H9 (cell line): ENCODE results near the gene IL20RB. TPM values are rescaled to one million over a fixed set of nuclear protein-coding genes. Genes with fewer than 3 reads are reported as not detected.
"Not testable (repeated sequence)": the region's sequence is repeated elsewhere in the genome, so short reads cannot be mapped to it uniquely, and the experiment has no call there.

Source experiments
- DNase-seq: peaks from one replicate; pipeline ENCODE4 v3.0.0-alpha.2; 2017
- H2AFZ ChIP-seq: one replicate; pipeline ENCODE4 v1.6.1; 2013; ENCODE audit warnings: mild to moderate bottlenecking, low read length, control low read depth, moderate library complexity
- H2AK5ac ChIP-seq: 2 replicates; pipeline ENCODE4 v1.6.1; 2013; ENCODE audit warnings: low read length, control low read depth, mixed read lengths; ENCODE audit not compliant: insufficient read length
- H2BK120ac ChIP-seq: one replicate; pipeline ENCODE4 v1.6.1; 2013; ENCODE audit warnings: low read depth, mild to moderate bottlenecking, low read length, control low read depth, inconsistent platforms; ENCODE audit not compliant: poor library complexity, severe bottlenecking
- H2BK12ac ChIP-seq: 2 replicates; pipeline ENCODE4 v1.6.1; 2013; ENCODE audit warnings: low read length, control low read depth, mixed read lengths, low read depth; ENCODE audit not compliant: insufficient read length
- H2BK15ac ChIP-seq: 2 replicates; pipeline ENCODE4 v1.6.1; 2013; ENCODE audit warnings: low read depth, low read length, control low read depth
- H2BK20ac ChIP-seq: one replicate; pipeline ENCODE4 v1.6.1; 2013; ENCODE audit warnings: low read depth, mild to moderate bottlenecking, low read length, control low read depth, inconsistent platforms; ENCODE audit not compliant: poor library complexity, severe bottlenecking
- H2BK5ac ChIP-seq: 2 replicates; pipeline ENCODE4 v1.6.1; 2013; ENCODE audit warnings: low read length, control low read depth, mixed read lengths; ENCODE audit not compliant: insufficient read length
- H3K14ac ChIP-seq: 2 replicates; pipeline ENCODE4 v1.6.1; 2013; ENCODE audit warnings: low read length, control low read depth; ENCODE audit not compliant: insufficient read depth
- H3K18ac ChIP-seq: 2 replicates; pipeline ENCODE4 v1.6.1; 2013; ENCODE audit warnings: low read depth, mild to moderate bottlenecking, mixed read lengths, low read length, control low read depth; ENCODE audit not compliant: insufficient read length
- H3K23ac ChIP-seq: 2 replicates; pipeline ENCODE4 v1.6.1; 2013; ENCODE audit warnings: low read length, control low read depth, mixed read lengths, low read depth; ENCODE audit not compliant: insufficient read length
- H3K23me2 ChIP-seq: 2 replicates; pipeline ENCODE4 v1.6.1; 2013; ENCODE audit warnings: low read depth, mild to moderate bottlenecking, mixed read lengths, low read length, control low read depth; ENCODE audit not compliant: insufficient read length, poor library complexity, severe bottlenecking
- H3K27ac ChIP-seq: 2 replicates; pipeline ENCODE4 v1.5.1; 2013; ENCODE audit warnings: low read length, control low read depth, mixed read lengths, low read depth; ENCODE audit not compliant: insufficient read length
- H3K27me3 ChIP-seq: 2 replicates; pipeline ENCODE4 v1.6.1; 2013; ENCODE audit warnings: low read length, control low read depth, inconsistent platforms; ENCODE audit not compliant: insufficient read depth
- H3K4ac ChIP-seq: 2 replicates; pipeline ENCODE4 v1.6.1; 2013; ENCODE audit warnings: low read depth, mild to moderate bottlenecking, control low read depth, inconsistent platforms, low read length, moderate library complexity
- H3K4me1 ChIP-seq: 2 replicates; pipeline ENCODE4 v1.6.1; 2013; ENCODE audit warnings: low read length, control low read depth, inconsistent platforms; ENCODE audit not compliant: insufficient read depth
- H3K4me2 ChIP-seq: 2 replicates; pipeline ENCODE4 v1.6.1; 2013; ENCODE audit warnings: low read length, control low read depth, mixed read lengths; ENCODE audit not compliant: insufficient read length, insufficient read depth
- H3K56ac ChIP-seq: 2 replicates; pipeline ENCODE4 v1.6.1; 2013; ENCODE audit warnings: low read depth, mild to moderate bottlenecking, mixed read lengths, low read length, control low read depth; ENCODE audit not compliant: insufficient read length
- H3K79me1 ChIP-seq: 2 replicates; pipeline ENCODE4 v1.6.1; 2013; ENCODE audit warnings: low read depth, mild to moderate bottlenecking, moderate library complexity, low read length, control low read depth, inconsistent platforms; ENCODE audit not compliant: insufficient read depth, poor library complexity, severe bottlenecking
- H3K79me2 ChIP-seq: 2 replicates; pipeline ENCODE4 v1.6.1; 2013; ENCODE audit warnings: low read length, control low read depth, inconsistent platforms; ENCODE audit not compliant: insufficient read depth
- H3K9ac ChIP-seq: 2 replicates; pipeline ENCODE4 v1.6.1; 2013; ENCODE audit warnings: low read length, control low read depth, mixed read lengths; ENCODE audit not compliant: insufficient read length; ENCODE audit errors: extremely low read depth
- H3K9me3 ChIP-seq: one replicate; pipeline ENCODE4 v1.6.1; 2013; ENCODE audit warnings: low read depth, low read length, inconsistent platforms; ENCODE audit not compliant: control insufficient read depth
- H3T11ph ChIP-seq: one replicate; pipeline ENCODE4 v1.6.1; 2013; ENCODE audit warnings: mild to moderate bottlenecking, low read length, control low read depth, inconsistent platforms
- H4K20me1 ChIP-seq: one replicate; pipeline ENCODE4 v1.6.1; 2013; ENCODE audit not compliant: control insufficient read depth, insufficient read length, insufficient read depth
- H4K5ac ChIP-seq: 2 replicates; pipeline ENCODE4 v1.6.1; 2013; ENCODE audit warnings: low read depth, mild to moderate bottlenecking, mixed read lengths, low read length, control low read depth; ENCODE audit not compliant: insufficient read length
- H4K8ac ChIP-seq: replicated peaks from 2 replicates; pipeline ENCODE4 v1.6.1; 2013; ENCODE audit warnings: low read length, control low read depth, mixed read lengths, low read depth; ENCODE audit not compliant: insufficient read length
- H4K91ac ChIP-seq: 2 replicates; pipeline ENCODE4 v1.6.1; 2013; ENCODE audit warnings: low read depth, mild to moderate bottlenecking, moderate library complexity, mixed read lengths, low read length, control low read depth; ENCODE audit not compliant: insufficient read length
- H3K27ac Mint-ChIP-seq, 3 experiments: 2 replicates in 2 of 3; 3 replicates in 1 of 3; pipeline ENCODE4 v1.8.0; 2020 to 2021; ENCODE audit warnings: mixed read lengths in 3 of 3, mild to moderate bottlenecking in 1 of 3, moderate library complexity in 1 of 3
- H3K27me3 Mint-ChIP-seq: 2 replicates; pipeline ENCODE4 v1.8.0; 2021; ENCODE audit warnings: low read depth, mild to moderate bottlenecking, moderate library complexity, mixed read lengths
- H3K36me3 Mint-ChIP-seq, 3 experiments: 2 replicates in 2 of 3; 3 replicates in 1 of 3; pipeline ENCODE4 v1.8.0; 2020 to 2021; ENCODE audit warnings: low read depth in 3 of 3, mixed read lengths in 3 of 3; ENCODE audit not compliant: insufficient read depth in 1 of 3
- H3K4me1 Mint-ChIP-seq, 2 experiments: 2 replicates each; pipeline ENCODE4 v1.8.0; 2020; ENCODE audit warnings: mixed read lengths in 2 of 2
- H3K4me3 Mint-ChIP-seq, 2 experiments: 2 replicates in 1 of 2; 3 replicates in 1 of 2; pipeline ENCODE4 v1.8.0; 2020 to 2021; ENCODE audit warnings: mild to moderate bottlenecking in 2 of 2, mixed read lengths in 2 of 2, moderate library complexity in 1 of 2
- H3K9me3 Mint-ChIP-seq, 2 experiments: 2 replicates in 1 of 2; 3 replicates in 1 of 2; pipeline ENCODE4 v1.8.0; 2020; ENCODE audit warnings: mild to moderate bottlenecking in 2 of 2, mixed read lengths in 2 of 2, moderate library complexity in 1 of 2
- CTCF ChIP-seq: fragments of 200-600 bp; sonication (generic); conservative IDR thresholded peaks from 3 replicates; pipeline ENCODE4 v1.8.0; 2021; ENCODE audit warnings: antibody characterized with exemption, mild to moderate bottlenecking
- WGBS: extraction: QIAGEN DNeasy Blood & Tissue Kit; methylation state at CpG from one replicate; pipeline ENCODE4 v1.1.7; 2013; ENCODE audit warnings: missing lambda C conversion rate, low lambda C conversion rate, mixed read lengths; ENCODE audit not compliant: insufficient read length; ENCODE audit errors: extremely low coverage; 5-methylcytosine and 5-hydroxymethylcytosine counted together
- total RNA-seq: library from RNA; stranded (reverse); gene quantifications from 2 replicates; pipeline ENCODE4 v1.2.1, GENCODE V29; 2021

The IL20RB gene
- total RNA-seq, 1 experiment from 2014 or later: 1.5 TPM

- Histone ChIP-seq H4K20me1 (no peaks in the 10 kb centered on the region), H3K79me1 (no peaks in the 10 kb centered on the region), H3K9ac (no peak overlapping the region), H3K4me1 (no peaks in the 10 kb centered on the region), H2BK20ac (no peak overlapping the region), H2AK5ac (no peak overlapping the region), H3K23me2 (no peaks in the 10 kb centered on the region), H4K8ac (peak overlapping the region; percentile 57), H3K4me2 (peak overlapping the region; percentile 20), H4K5ac (no peak overlapping the region), H2BK15ac (no peak overlapping the region), H4K91ac (no peak overlapping the region), H2AFZ (peak overlapping the region; percentile 98), H2BK5ac (no peak overlapping the region), H3K18ac (no peak overlapping the region), H3T11ph (no peak overlapping the region), H3K27me3 (no peaks in the 10 kb centered on the region), H3K27ac (no peak overlapping the region), H2BK120ac (no peak overlapping the region), H3K9me3 (no peaks in the 10 kb centered on the region), H3K79me2 (no peaks in the 10 kb centered on the region), H3K23ac (no peak overlapping the region), H3K14ac (peak overlapping the region; percentile 19; the same call in 1 of the 2 replicates), H3K56ac (no peak overlapping the region), H3K4ac (no peak overlapping the region), H2BK12ac (no peak overlapping the region)
- no CpG with 5 or more reads among the region's 18 CpGs for WGBS
- DNase-seq: peak; percentile 89
- peak; percentile 94 for TF ChIP-seq CTCF
- H3K9me3 Mint-ChIP-seq: peaks cover 0 to 2% of the 10 kb centered on the region in 2 experiments; a peak in 2 of 5 replicates
- peak overlapping the region in 1 of 2 experiments; percentile 42; a peak in 2 of 5 replicates for H3K4me3 Mint-ChIP-seq
- no peaks in the 10 kb centered on the region for H3K36me3 Mint-ChIP-seq
- peak overlapping the region in 1 of 3 experiments; percentile 25; a peak in 1 of 7 replicates for H3K27ac Mint-ChIP-seq
- H3K27me3 Mint-ChIP-seq: no peaks in the 10 kb centered on the region
- H3K4me1 Mint-ChIP-seq: peaks cover 6 to 7% of the 10 kb centered on the region in 2 experiments
These were observed 56.3 kb downstream of the IL20RB start for GRCh38 chr3:137013951-137014688.

- H2BK5ac ChIP-seq, H3K9ac ChIP-seq, H3K4me1 Mint-ChIP-seq, H4K8ac ChIP-seq, H3K27ac Mint-ChIP-seq, H3K56ac ChIP-seq, H4K5ac ChIP-seq, H3K79me2 ChIP-seq, H3K9me3 Mint-ChIP-seq, H3K4me3 Mint-ChIP-seq, H2BK12ac ChIP-seq, H3K79me1 ChIP-seq, H3K4me1 ChIP-seq, H2AFZ ChIP-seq, H4K20me1 ChIP-seq, DNase-seq, H3K23ac ChIP-seq, H2BK20ac ChIP-seq, H3K9me3 ChIP-seq, H3K27ac ChIP-seq, H3K27me3 Mint-ChIP-seq, H2BK15ac ChIP-seq, H3K23me2 ChIP-seq, H2AK5ac ChIP-seq, H3K14ac ChIP-seq, H3K4ac ChIP-seq, H3K4me2 ChIP-seq, H3T11ph ChIP-seq, H4K91ac ChIP-seq, H3K36me3 Mint-ChIP-seq, H2BK120ac ChIP-seq, H3K18ac ChIP-seq, H3K27me3 ChIP-seq: not testable (repeated sequence)
- WGBS: no CpG with 5 or more reads among the region's 1 CpG
These were observed 59.5 kb downstream of the IL20RB start for GRCh38 chr3:137017316-137017715.
